Suprapubic skin (tissue), 4 donors: ENCODE measurements around the gene KRT9. TPM values are rescaled to one million over a fixed set of nuclear protein-coding genes. Genes with fewer than 3 reads are reported as not detected.

Experiments used
- DNase-seq, 2 donors: peaks; one replicate each; pipeline ENCODE4 v3.0.0-alpha.2; 2019; ENCODE audit warnings: low spot score in 2 of 2
- H3K27ac ChIP-seq: fragments of 200-600 bp; sonication (generic); one replicate; pipeline ENCODE4 v1.5.1; 2019
- H3K27me3 ChIP-seq: fragments of 200-600 bp; sonication (generic); one replicate; pipeline ENCODE4 v1.5.1; 2019
- H3K36me3 ChIP-seq: fragments of 200-600 bp; sonication (generic); one replicate; pipeline ENCODE4 v1.5.1; 2019
- H3K4me1 ChIP-seq: fragments of 200-600 bp; sonication (generic); one replicate; pipeline ENCODE4 v1.5.1; 2019
- H3K4me3 ChIP-seq: fragments of 200-600 bp; sonication (generic); one replicate; pipeline ENCODE4 v1.5.1; 2019; ENCODE audit warnings: mild to moderate bottlenecking
- H3K9me3 ChIP-seq: fragments of 200-600 bp; sonication (generic); one replicate; pipeline ENCODE4 v1.5.1; 2019
- EP300 ChIP-seq: sonication (generic); formaldehyde crosslinking; IDR thresholded peaks from one replicate; pipeline ENCODE4 v1.6.1; 2017; ENCODE audit warnings: antibody characterized with exemption
- POLR2A ChIP-seq, 2 donors: fragments of 450-650 bp; IDR thresholded peaks; one replicate each; pipeline ENCODE4 v1.6.1; 2017; ENCODE audit warnings: antibody characterized with exemption in 2 of 2, mild to moderate bottlenecking in 2 of 2, moderate library complexity in 2 of 2
- POLR2AphosphoS5 ChIP-seq, 3 donors: sonication (generic); formaldehyde crosslinking; IDR thresholded peaks; one replicate each; pipeline ENCODE4 v1.6.1; 2017; ENCODE audit warnings: antibody characterized with exemption in 3 of 3
- WGBS: methylation state at CpG from one replicate; pipeline ENCODE4 v1.1.5; 2018; 5-methylcytosine and 5-hydroxymethylcytosine counted together
- total RNA-seq, 4 donors: library from RNA; depleted of rRNA; stranded (reverse); fragments of >200 nt; gene quantifications; one replicate each; pipeline ENCODE4 v1.1.0, GENCODE V29; 2016
- TF ChIP-seq, protein P1 (sequence below), 2 donors: fragments of 200-600 bp in 1 of 2; fragments of 450-650 bp in 1 of 2; sonication (generic) in 1 of 2; IDR thresholded peaks; one replicate each; pipeline ENCODE4 v1.5.1; 2016 to 2019; ENCODE audit warnings: antibody characterized with exemption in 2 of 2, mild to moderate bottlenecking in 1 of 2, moderate library complexity in 1 of 2

The KRT9 gene
- total RNA-seq, 4 donors from 2014 or later = 0.68 to 1.6 (median 0.82) TPM

GRCh38 chr17:41575336-41575735 is 3.5 kb upstream of the KRT9 start:
- H3K4me3 ChIP-seq = no peak overlapping the region
- 65% methylated on average over 3 of the region's 3 CpGs for WGBS
- no peaks in the 10 kb centered on the region for H3K36me3 ChIP-seq
- TF ChIP-seq, protein P1, sequence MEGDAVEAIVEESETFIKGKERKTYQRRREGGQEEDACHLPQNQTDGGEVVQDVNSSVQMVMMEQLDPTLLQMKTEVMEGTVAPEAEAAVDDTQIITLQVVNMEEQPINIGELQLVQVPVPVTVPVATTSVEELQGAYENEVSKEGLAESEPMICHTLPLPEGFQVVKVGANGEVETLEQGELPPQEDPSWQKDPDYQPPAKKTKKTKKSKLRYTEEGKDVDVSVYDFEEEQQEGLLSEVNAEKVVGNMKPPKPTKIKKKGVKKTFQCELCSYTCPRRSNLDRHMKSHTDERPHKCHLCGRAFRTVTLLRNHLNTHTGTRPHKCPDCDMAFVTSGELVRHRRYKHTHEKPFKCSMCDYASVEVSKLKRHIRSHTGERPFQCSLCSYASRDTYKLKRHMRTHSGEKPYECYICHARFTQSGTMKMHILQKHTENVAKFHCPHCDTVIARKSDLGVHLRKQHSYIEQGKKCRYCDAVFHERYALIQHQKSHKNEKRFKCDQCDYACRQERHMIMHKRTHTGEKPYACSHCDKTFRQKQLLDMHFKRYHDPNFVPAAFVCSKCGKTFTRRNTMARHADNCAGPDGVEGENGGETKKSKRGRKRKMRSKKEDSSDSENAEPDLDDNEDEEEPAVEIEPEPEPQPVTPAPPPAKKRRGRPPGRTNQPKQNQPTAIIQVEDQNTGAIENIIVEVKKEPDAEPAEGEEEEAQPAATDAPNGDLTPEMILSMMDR (IDR thresholded peaks at IDR 0.05) = no peak
- TF ChIP-seq POLR2AphosphoS5 (IDR thresholded peaks at IDR 0.05) = no peak
- TF ChIP-seq EP300 = no peak
- TF ChIP-seq POLR2A (IDR thresholded peaks at IDR 0.05) = no peak
- H3K4me1 ChIP-seq = peaks cover 14% of the 10 kb centered on the region
- no peak for DNase-seq
- no peaks in the 10 kb centered on the region for H3K9me3 ChIP-seq
- peaks cover 25% of the 10 kb centered on the region for H3K27me3 ChIP-seq
- H3K27ac ChIP-seq = no peak overlapping the region

DNA sequence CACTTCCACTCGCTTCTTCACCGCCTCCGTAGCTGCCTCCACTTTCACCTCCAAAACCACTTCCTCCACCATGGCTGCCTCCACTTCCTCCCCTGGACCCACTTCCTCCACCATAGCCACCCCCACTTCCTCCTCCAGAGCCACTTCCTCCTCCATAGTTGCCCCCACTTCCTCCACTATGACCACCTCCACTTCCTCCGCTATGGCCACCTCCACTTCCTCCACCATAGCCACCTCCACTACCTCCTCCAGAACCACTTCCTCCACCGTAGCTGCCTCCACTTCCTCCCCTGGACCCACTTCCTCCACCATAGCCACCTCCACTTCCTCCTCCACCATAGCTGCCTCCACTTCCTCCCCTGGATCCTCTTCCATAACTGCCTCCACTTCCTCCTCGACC is 4.5 kb downstream of the KRT9 start:
- 87% methylated on average over 6 of the region's 6 CpGs for WGBS
- Histone ChIP-seq H3K27me3 (peaks cover 11% of the 10 kb centered on the region), H3K9me3 (no peaks in the 10 kb centered on the region), H3K4me3 (no peak overlapping the region), H3K36me3 (no peaks in the 10 kb centered on the region), H3K27ac (no peak overlapping the region), H3K4me1 (no peaks in the 10 kb centered on the region)
- TF ChIP-seq POLR2AphosphoS5 (IDR thresholded peaks at IDR 0.05) (no peak), POLR2A (IDR thresholded peaks at IDR 0.05) (no peak), EP300 (no peak)
- TF ChIP-seq, protein P1 (IDR thresholded peaks at IDR 0.05) = no peak
- no peak for DNase-seq

GRCh38 chr17:41565338-41565737 is 6.5 kb downstream of the KRT9 start:
- Histone ChIP-seq H3K4me1 (no peaks in the 10 kb centered on the region), H3K27me3 (peaks cover 9% of the 10 kb centered on the region), H3K4me3 (no peak overlapping the region), H3K9me3 (no peaks in the 10 kb centered on the region), H3K36me3 (no peaks in the 10 kb centered on the region), H3K27ac (no peak overlapping the region)
- TF ChIP-seq, protein P1 (IDR thresholded peaks at IDR 0.05) = no peak
- TF ChIP-seq EP300 = no peak
- TF ChIP-seq POLR2A (IDR thresholded peaks at IDR 0.05) = no peak
- no peak for TF ChIP-seq POLR2AphosphoS5 (IDR thresholded peaks at IDR 0.05)
- DNase-seq = no peak

DNA sequence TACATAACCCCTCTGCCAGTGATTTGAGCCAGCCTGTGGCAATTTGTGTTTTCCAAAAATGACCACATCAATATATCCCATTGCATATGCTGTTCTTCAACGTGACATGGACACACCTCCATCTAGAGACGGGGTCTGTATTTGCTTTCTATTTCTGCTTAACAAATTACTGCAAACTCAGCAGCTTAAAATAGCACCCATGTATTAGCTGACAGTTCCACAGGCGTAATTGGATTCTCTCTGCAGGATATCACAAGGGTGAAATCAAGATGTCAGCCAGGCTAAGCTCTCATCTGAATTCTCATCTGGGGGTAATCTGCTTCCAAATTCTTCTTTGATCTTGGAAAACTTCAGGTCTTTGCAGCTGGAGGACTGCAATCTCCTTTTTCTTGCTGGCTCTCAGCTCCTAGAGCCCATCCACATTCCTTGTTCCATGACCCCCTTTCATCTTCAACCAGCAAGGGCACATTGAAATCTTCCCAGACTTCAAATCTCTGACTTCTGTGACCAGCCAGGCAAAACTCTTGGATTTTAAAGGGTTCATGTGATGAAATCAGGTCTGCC is 8.2 kb downstream of the KRT9 start:
- Histone ChIP-seq H3K9me3 (no peaks in the 10 kb centered on the region), H3K4me1 (no peaks in the 10 kb centered on the region), H3K27me3 (peaks cover 16% of the 10 kb centered on the region), H3K4me3 (no peak overlapping the region), H3K27ac (no peak overlapping the region), H3K36me3 (no peaks in the 10 kb centered on the region)
- WGBS = 53% methylated on average over 3 of the region's 3 CpGs
- no peak for DNase-seq
- TF ChIP-seq, protein P1 (IDR thresholded peaks at IDR 0.05) = no peak
- TF ChIP-seq POLR2AphosphoS5 (IDR thresholded peaks at IDR 0.05) (no peak), EP300 (no peak), POLR2A (IDR thresholded peaks at IDR 0.05) (no peak)

GRCh38 chr17:41561554-41561953 is 10.3 kb downstream of the KRT9 start:
- H3K4me1 ChIP-seq = no peaks in the 10 kb centered on the region

More at GRCh38 chr17:41561554-41561953, 10.3 kb downstream of the KRT9 start:
- no peak overlapping the region for H3K4me3 ChIP-seq
- no peak overlapping the region for H3K27ac ChIP-seq
- TF ChIP-seq POLR2A (IDR thresholded peaks at IDR 0.05) (no peak), POLR2AphosphoS5 (IDR thresholded peaks at IDR 0.05) (no peak), EP300 (no peak)
- TF ChIP-seq, protein P1 (IDR thresholded peaks at IDR 0.05) = no peak
- H3K27me3 ChIP-seq = peaks cover 21% of the 10 kb centered on the region
- no peaks in the 10 kb centered on the region for H3K36me3 ChIP-seq
- no peaks in the 10 kb centered on the region for H3K9me3 ChIP-seq
- WGBS = 85% methylated on average over 6 of the region's 6 CpGs
- no peak for DNase-seq
